Neural cell (in vitro differentiated cells): ENCODE data around the gene GOLGA2. TPM values are rescaled to one million over a fixed set of nuclear protein-coding genes. Genes with fewer than 3 reads are reported as not detected.

ENCODE experiments used
- H2AFZ ChIP-seq: fragments of 200-600, 300-800 bp; sonication (generic), shearing (Covaris generic); 2 replicates; pipeline ENCODE4 v1.6.0; 2014; ENCODE audit warnings: low read depth, mild to moderate bottlenecking, antibody characterized with exemption, low read length, moderate library complexity
- H3F3A ChIP-seq: fragments of 200-600 bp; shearing (Covaris generic); 2 replicates; pipeline ENCODE4 v1.6.1; 2016; ENCODE audit warnings: mild to moderate bottlenecking, moderate library complexity, mixed read lengths, antibody characterized with exemption, low read length; ENCODE audit not compliant: insufficient read depth, poor library complexity, severe bottlenecking
- H3K27ac ChIP-seq: fragments of 200-600, 300-800 bp; sonication (generic), shearing (Covaris generic); 2 replicates; pipeline ENCODE4 v1.5.1; 2014; ENCODE audit warnings: mild to moderate bottlenecking, low read length, moderate library complexity
- H3K27me3 ChIP-seq: fragments of 300-800, 200-600 bp; sonication (generic), shearing (Covaris generic); 2 replicates; pipeline ENCODE4 v1.6.0; 2014; ENCODE audit warnings: mild to moderate bottlenecking, low read depth, low read length, moderate library complexity; ENCODE audit not compliant: insufficient read depth
- H3K36me3 ChIP-seq: fragments of 300-800, 200-600 bp; sonication (generic), shearing (Covaris generic); 2 replicates; pipeline ENCODE4 v1.5.1; 2014; ENCODE audit warnings: mild to moderate bottlenecking, antibody characterized with exemption, low read length, moderate library complexity; ENCODE audit not compliant: insufficient read depth
- H3K4me2 ChIP-seq: fragments of 300-800, 200-600 bp; sonication (generic), shearing (Covaris generic); 2 replicates; pipeline ENCODE4 v1.6.0; 2014; ENCODE audit warnings: mild to moderate bottlenecking, low read length
- H3K4me3 ChIP-seq: fragments of 300-800, 200-600 bp; sonication (generic), shearing (Covaris generic); 2 replicates; pipeline ENCODE4 v1.5.1; 2014; ENCODE audit warnings: mild to moderate bottlenecking, low read length, moderate library complexity
- H3K79me2 ChIP-seq: fragments of 200-600 bp; shearing (Covaris generic); replicated peaks from 2 replicates; pipeline ENCODE4 v1.6.0; 2014; ENCODE audit warnings: mild to moderate bottlenecking, low read length, moderate library complexity; ENCODE audit not compliant: insufficient read depth
- H3K9ac ChIP-seq: fragments of 300-800, 200-600 bp; sonication (generic), shearing (Covaris generic); 2 replicates; pipeline ENCODE4 v1.6.1; 2016; ENCODE audit warnings: mild to moderate bottlenecking, low read length, mixed read lengths
- H3K9me2 ChIP-seq: fragments of 200-600 bp; shearing (Covaris generic); 2 replicates; pipeline ENCODE4 v1.6.1; 2016; ENCODE audit warnings: mild to moderate bottlenecking, low read length, mixed read lengths; ENCODE audit not compliant: insufficient read depth
- H3K9me3 ChIP-seq: fragments of 200-600, 300-800 bp; sonication (generic), shearing (Covaris generic); 2 replicates; pipeline ENCODE4 v1.6.1; 2016; ENCODE audit warnings: mild to moderate bottlenecking, mixed run types, low read length, moderate library complexity, mixed read lengths
- H4K20me1 ChIP-seq: fragments of 200-600 bp; shearing (Covaris generic); 2 replicates; pipeline ENCODE4 v1.6.1; 2016; ENCODE audit warnings: mild to moderate bottlenecking, mixed run types; ENCODE audit not compliant: insufficient read depth
- CTCF ChIP-seq: fragments of 450-650 bp; IDR thresholded peaks from 2 replicates; pipeline ENCODE4 v1.5.1; 2014; ENCODE audit warnings: antibody characterized with exemption, mild to moderate bottlenecking, moderate library complexity; ENCODE audit not compliant: poor library complexity, severe bottlenecking
- EP300 ChIP-seq: fragments of 450-650 bp; conservative IDR thresholded peaks from 2 replicates; pipeline ENCODE4 v1.6.1; 2014; ENCODE audit warnings: antibody characterized with exemption, mild to moderate bottlenecking, moderate library complexity; ENCODE audit not compliant: poor library complexity, severe bottlenecking
- EZH2 ChIP-seq: fragments of 200-600, 300-800 bp; shearing (Covaris generic), sonication (generic); IDR thresholded peaks from 2 replicates; pipeline ENCODE4 v1.6.1; 2014; ENCODE audit warnings: antibody characterized with exemption, low read length, borderline replicate concordance, mild to moderate bottlenecking; ENCODE audit not compliant: insufficient read depth, poor library complexity, severe bottlenecking
- MXI1 ChIP-seq: fragments of 450-650 bp; conservative IDR thresholded peaks from 2 replicates; pipeline ENCODE4 v1.6.1; 2014; ENCODE audit warnings: antibody characterized with exemption, mild to moderate bottlenecking; ENCODE audit not compliant: poor library complexity, severe bottlenecking
- POLR2AphosphoS5 ChIP-seq: IDR thresholded peaks from 2 replicates; pipeline ENCODE4 v1.6.1; 2012
- RAD21 ChIP-seq: fragments of 450-650 bp; conservative IDR thresholded peaks from 2 replicates; pipeline ENCODE4 v1.6.1; 2014; ENCODE audit warnings: antibody characterized with exemption, mild to moderate bottlenecking, moderate library complexity
- SMC3 ChIP-seq: fragments of 450-650 bp; conservative IDR thresholded peaks from 2 replicates; pipeline ENCODE4 v1.6.1; 2014; ENCODE audit warnings: antibody characterized with exemption, mild to moderate bottlenecking, moderate library complexity; ENCODE audit not compliant: poor library complexity
- TAF1 ChIP-seq: IDR thresholded peaks from 2 replicates; pipeline ENCODE4 v1.6.1; 2012; ENCODE audit warnings: low read depth
- polyA plus RNA-seq: library from polyadenylated mRNA; depleted of rRNA; stranded (reverse); fragments of >200 nt; gene quantifications from 2 replicates; pipeline ENCODE4 v1.2.3, GENCODE V29; 2014
- TF ChIP-seq, protein P1 (sequence below): IDR thresholded peaks from 2 replicates; pipeline ENCODE4 v1.6.1; 2012; ENCODE audit warnings: borderline replicate concordance

GOLGA2 gene
- polyA plus RNA-seq, 1 donor from 2014 or later, result 46.3 TPM

GRCh38 chr9:128250839-128251731, 24.7 kb downstream of the GOLGA2 start:
- H3K9me3 ChIP-seq, result no peaks in the 10 kb centered on the region
- H3K27me3 ChIP-seq, result no peaks in the 10 kb centered on the region
- no peak overlapping the region for H3K9ac ChIP-seq
- H3K36me3 ChIP-seq, result no peaks in the 10 kb centered on the region
- no peak overlapping the region for H3K27ac ChIP-seq
- H3F3A ChIP-seq, result no peaks in the 10 kb centered on the region
- TF ChIP-seq SMC3, result no peak
- no peak for TF ChIP-seq EP300
- no peak for TF ChIP-seq MXI1
- TF ChIP-seq POLR2AphosphoS5, result no peak
- TF ChIP-seq TAF1, result no peak
- TF ChIP-seq, protein P1, sequence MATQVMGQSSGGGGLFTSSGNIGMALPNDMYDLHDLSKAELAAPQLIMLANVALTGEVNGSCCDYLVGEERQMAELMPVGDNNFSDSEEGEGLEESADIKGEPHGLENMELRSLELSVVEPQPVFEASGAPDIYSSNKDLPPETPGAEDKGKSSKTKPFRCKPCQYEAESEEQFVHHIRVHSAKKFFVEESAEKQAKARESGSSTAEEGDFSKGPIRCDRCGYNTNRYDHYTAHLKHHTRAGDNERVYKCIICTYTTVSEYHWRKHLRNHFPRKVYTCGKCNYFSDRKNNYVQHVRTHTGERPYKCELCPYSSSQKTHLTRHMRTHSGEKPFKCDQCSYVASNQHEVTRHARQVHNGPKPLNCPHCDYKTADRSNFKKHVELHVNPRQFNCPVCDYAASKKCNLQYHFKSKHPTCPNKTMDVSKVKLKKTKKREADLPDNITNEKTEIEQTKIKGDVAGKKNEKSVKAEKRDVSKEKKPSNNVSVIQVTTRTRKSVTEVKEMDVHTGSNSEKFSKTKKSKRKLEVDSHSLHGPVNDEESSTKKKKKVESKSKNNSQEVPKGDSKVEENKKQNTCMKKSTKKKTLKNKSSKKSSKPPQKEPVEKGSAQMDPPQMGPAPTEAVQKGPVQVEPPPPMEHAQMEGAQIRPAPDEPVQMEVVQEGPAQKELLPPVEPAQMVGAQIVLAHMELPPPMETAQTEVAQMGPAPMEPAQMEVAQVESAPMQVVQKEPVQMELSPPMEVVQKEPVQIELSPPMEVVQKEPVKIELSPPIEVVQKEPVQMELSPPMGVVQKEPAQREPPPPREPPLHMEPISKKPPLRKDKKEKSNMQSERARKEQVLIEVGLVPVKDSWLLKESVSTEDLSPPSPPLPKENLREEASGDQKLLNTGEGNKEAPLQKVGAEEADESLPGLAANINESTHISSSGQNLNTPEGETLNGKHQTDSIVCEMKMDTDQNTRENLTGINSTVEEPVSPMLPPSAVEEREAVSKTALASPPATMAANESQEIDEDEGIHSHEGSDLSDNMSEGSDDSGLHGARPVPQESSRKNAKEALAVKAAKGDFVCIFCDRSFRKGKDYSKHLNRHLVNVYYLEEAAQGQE, result no peak
- no peak for TF ChIP-seq CTCF
- TF ChIP-seq EZH2, result no peak
- TF ChIP-seq RAD21, result no peak
- H3K79me2 ChIP-seq, result no peaks in the 10 kb centered on the region
- H3K4me2 ChIP-seq, result no peak overlapping the region
- no peaks in the 10 kb centered on the region for H4K20me1 ChIP-seq
- H3K9me2 ChIP-seq, result no peaks in the 10 kb centered on the region
- no peak overlapping the region for H3K4me3 ChIP-seq
- no peak overlapping the region for H2AFZ ChIP-seq

DNA sequence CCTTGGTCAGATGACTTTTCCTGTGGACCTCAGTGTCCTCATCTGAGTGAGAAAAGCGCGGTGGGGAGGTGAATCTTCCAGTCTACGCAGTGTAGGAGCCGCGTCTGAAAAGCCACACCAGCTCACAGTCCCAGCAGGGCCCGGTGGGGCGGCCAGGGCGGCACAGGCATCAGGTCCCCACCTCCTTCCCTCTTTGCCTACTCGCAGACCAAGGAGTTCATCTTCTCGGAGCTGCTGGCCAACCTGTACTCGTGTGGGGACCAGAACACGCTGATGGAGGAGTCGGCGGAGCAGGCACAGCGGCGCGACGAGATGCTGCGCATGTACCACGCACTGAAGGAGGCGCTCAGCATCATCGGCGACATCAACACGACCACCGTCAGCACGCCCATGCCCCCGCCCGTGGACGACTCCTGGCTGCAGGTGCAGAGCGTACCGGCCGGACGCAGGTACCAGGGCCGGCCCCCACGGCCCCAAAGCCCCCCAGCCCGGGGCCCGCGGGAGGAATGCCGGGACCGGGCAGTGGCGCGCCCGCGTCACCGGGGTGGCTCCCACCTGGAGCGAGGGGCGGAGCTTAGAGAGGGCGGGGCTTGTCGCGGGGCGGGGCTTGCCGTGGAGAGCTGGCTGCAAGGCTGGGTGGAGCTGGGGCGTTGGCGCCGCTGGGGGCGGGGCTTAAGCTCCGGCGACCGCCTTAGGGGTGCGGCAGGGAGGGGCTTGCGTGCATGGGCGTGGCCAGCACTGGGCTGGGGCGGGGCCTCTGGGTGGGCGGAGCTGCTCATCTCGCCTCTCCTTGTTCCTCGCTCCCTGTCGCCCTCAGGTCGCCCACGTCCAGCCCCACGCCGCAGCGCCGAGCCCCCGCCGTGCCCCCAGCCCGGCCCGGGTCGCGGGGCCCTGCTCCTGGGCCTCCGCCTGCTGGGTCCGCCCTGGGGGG, 25.6 kb downstream of the GOLGA2 start:
- no peak overlapping the region for H3K4me3 ChIP-seq

More for the DNA sequence above, 25.6 kb downstream of the GOLGA2 start:
- no peaks in the 10 kb centered on the region for H3F3A ChIP-seq
- no peaks in the 10 kb centered on the region for H3K79me2 ChIP-seq
- no peak overlapping the region for H3K4me2 ChIP-seq
- no peak overlapping the region for H2AFZ ChIP-seq
- H3K9me2 ChIP-seq, result no peaks in the 10 kb centered on the region
- H3K9ac ChIP-seq, result no peak overlapping the region
- no peaks in the 10 kb centered on the region for H3K36me3 ChIP-seq
- no peak overlapping the region for H3K27ac ChIP-seq
- no peaks in the 10 kb centered on the region for H3K9me3 ChIP-seq
- no peaks in the 10 kb centered on the region for H3K27me3 ChIP-seq
- no peaks in the 10 kb centered on the region for H4K20me1 ChIP-seq
- TF ChIP-seq EZH2 (no peak), SMC3 (no peak), CTCF (no peak), POLR2AphosphoS5 (no peak), TAF1 (no peak)
